D721Med (cell line): ENCODE data around the gene KCNK15.

ENCODE experiments used
- DNase-seq: peaks from one replicate; pipeline ENCODE4 v3.0.0; 2011; ENCODE audit warnings: low spot score; ENCODE audit not compliant: insufficient read length
- FAIRE-seq: peaks from 2 replicates; lab custom pipeline; 2011; peaks lifted over from hg19 to GRCh38; lab: Jason Lieb, UNC
- TF ChIP-seq, protein P1 (sequence below): IDR thresholded peaks from 2 replicates; pipeline ENCODE4 v1.5.1; 2012; ENCODE audit warnings: mild to moderate bottlenecking, control low read depth; ENCODE audit not compliant: insufficient read depth; ENCODE audit errors: missing control alignments

The KCNK15 gene

DNA sequence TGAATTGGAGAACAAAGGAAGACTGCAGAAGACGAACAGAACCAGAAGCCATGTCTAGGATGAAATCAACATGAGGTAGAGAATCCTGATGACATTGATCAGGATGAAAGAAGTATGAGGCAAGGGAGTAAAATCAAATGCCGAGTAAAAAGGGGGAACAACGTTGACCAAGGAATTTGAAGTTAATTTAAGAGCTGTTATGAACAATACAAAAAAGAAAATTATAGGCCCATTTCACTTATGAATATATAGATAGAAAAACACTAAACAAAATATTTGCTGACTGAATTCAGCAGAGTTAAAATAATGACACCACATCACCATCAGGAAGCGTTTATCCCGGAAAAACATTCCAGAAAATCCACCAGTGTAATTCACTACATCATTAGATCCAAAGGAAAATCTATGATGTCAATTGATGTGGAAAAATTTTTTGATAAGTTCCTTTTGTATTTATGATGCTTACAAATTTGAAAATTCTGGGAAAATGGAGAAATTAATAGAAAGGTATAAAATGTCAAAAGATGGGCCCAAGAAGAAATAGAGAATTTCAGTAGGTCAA lies 38.6 kb upstream of the KCNK15 start:
- TF ChIP-seq, protein P1, sequence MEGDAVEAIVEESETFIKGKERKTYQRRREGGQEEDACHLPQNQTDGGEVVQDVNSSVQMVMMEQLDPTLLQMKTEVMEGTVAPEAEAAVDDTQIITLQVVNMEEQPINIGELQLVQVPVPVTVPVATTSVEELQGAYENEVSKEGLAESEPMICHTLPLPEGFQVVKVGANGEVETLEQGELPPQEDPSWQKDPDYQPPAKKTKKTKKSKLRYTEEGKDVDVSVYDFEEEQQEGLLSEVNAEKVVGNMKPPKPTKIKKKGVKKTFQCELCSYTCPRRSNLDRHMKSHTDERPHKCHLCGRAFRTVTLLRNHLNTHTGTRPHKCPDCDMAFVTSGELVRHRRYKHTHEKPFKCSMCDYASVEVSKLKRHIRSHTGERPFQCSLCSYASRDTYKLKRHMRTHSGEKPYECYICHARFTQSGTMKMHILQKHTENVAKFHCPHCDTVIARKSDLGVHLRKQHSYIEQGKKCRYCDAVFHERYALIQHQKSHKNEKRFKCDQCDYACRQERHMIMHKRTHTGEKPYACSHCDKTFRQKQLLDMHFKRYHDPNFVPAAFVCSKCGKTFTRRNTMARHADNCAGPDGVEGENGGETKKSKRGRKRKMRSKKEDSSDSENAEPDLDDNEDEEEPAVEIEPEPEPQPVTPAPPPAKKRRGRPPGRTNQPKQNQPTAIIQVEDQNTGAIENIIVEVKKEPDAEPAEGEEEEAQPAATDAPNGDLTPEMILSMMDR = no peak
- DNase-seq = no peak
- FAIRE-seq = no peak

DNA sequence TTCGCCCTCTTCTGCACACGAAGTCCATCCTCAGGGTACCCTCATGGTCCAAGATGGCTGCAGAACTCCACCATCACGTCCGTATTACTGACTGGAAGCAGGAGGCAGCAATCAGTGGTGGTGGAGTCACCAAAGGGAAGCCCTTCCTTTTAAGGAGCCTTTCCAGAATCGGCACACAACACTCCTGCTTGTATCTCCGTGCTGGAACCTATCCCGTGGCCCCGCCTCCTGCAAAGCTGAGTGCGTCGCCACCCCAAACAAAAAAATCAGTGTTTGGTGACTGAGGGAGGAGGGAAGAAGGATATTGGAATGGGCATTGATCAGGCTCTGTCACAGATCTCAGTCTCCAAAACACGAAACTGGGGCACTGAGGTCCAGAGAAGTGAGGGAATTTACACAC lies 36.3 kb upstream of the KCNK15 start:
- no peak for FAIRE-seq
- TF ChIP-seq, protein P1 = no peak
- no peak for DNase-seq

DNA sequence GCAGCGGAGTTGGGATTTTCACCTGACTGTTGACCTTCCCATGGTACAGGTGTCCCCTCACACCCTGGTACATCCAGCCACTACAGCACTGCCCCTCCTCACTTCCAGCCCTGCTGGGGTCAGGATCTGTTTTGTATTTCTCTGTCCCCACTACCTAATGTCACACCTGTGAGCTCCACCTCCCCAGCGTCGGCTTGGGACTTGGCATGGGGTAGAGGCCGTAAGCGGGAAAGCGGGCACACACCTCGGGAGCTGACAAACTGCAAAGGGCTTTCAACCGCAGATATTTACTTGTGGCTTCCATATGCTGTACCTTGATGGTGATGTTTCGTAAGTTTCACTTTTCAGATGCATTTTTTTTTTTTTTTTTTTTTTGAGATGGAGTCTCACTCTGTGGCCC lies 35.9 kb upstream of the KCNK15 start:
- no peak for FAIRE-seq
- no peak for DNase-seq
- TF ChIP-seq, protein P1 = no peak

DNA sequence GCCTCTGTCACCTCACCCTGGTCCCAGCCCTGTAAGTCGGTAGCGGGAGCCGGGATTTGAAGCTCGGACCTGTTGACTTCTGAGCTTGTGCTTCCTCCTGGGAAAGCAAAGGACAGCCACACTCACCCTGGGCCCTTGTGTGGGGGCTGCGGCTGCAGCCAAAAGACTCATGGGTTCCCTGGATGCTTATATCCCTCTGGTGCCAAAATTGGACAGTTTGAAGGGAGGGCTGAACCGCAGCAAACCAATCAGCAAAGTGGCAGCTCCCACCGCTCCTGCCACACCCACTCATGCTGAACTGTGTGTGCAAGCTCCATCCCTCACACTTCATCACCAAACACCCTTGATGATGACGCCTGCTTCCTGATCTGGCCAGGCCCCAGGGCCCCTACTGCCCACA lies 34.4 kb upstream of the KCNK15 start:
- FAIRE-seq = no peak
- TF ChIP-seq, protein P1 = no peak

DNA sequence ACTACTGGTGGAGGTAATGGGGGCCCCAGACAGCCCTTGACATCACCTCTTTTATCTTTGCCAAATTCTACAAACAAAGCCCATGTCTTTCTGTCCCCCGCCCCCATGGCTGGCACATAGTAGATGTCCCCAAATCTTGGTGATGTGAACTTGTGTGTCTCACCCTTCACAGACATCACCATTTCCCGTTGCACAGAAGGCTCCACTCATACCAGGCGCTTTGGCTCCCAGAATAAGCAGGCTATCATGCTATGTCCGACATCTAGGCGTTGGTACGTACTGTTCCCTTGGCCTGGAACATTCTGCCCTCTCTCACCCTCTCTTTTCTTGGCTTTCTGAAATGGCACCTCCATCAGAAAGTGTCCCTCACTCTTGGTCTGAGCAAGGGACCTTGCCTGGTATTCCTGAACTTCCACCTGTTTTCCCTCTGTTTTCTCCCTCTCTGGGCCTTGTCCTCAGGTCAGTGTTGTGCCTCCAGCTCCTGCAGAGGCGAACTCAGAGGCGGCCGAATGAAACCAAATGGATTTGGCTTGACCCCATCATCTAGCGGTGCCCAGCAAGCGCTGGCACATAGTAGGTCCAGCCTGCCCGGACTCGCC lies 31.5 kb upstream of the KCNK15 start:
- no peak for DNase-seq
- no peak for FAIRE-seq
- TF ChIP-seq, protein P1 = no peak

More for the DNA sequence above, 34.4 kb upstream of the KCNK15 start:
- no peak for DNase-seq

DNA sequence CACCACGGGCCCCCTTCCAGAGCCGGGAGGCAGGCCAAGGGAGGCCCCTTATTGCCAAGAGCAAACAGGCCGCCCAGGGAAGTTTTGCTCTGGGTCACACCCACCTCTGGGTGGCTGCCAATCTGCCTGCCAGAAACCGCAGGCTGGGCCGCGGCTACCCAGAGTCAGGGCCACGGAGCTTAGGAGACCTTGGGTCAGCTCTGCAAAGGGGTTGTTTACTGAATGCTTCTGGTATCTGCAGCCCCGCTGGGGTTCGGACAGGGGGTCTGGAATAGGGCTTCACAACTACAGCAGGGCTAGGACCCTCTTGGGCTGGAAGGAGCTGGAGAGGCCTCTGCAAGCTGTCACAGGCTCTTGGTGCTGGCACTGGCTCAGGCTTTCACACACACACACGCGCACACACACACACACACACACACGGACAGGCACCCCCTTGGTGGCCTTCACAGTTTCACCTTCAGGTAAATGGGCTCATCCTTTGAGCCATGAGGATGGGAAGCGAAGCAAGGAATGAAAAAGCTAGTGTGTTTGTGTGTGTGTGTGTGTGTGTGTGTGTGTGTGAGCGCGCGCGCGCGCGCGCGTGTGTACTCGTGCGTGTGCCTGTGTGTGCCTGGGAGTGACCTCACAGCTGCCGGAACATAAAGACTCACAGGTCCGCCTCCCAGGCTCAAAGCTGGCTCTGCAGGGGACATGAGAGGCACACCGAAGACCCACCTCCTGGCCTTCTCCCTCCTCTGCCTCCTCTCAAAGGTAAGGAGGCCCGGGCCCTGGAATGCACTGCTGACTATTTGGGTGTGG lies 30.8 kb upstream of the KCNK15 start, which contains the start of gene CCN5:
Gene CCN5, plus strand, starts transcription at position 669 of the 798 bp plus-strand sequence. Its CDS starts 22 bp downstream, at position 691.
- TF ChIP-seq, protein P1 = no peak
- no peak for FAIRE-seq
- DNase-seq = no peak
